ENCODE results near the gene OXSM.

- TF ChIP-seq, protein P1, sequence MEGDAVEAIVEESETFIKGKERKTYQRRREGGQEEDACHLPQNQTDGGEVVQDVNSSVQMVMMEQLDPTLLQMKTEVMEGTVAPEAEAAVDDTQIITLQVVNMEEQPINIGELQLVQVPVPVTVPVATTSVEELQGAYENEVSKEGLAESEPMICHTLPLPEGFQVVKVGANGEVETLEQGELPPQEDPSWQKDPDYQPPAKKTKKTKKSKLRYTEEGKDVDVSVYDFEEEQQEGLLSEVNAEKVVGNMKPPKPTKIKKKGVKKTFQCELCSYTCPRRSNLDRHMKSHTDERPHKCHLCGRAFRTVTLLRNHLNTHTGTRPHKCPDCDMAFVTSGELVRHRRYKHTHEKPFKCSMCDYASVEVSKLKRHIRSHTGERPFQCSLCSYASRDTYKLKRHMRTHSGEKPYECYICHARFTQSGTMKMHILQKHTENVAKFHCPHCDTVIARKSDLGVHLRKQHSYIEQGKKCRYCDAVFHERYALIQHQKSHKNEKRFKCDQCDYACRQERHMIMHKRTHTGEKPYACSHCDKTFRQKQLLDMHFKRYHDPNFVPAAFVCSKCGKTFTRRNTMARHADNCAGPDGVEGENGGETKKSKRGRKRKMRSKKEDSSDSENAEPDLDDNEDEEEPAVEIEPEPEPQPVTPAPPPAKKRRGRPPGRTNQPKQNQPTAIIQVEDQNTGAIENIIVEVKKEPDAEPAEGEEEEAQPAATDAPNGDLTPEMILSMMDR (IDR thresholded peaks at IDR 0.05), result no peak
- no peak for TF ChIP-seq POLR2A (IDR thresholded peaks at IDR 0.05)
Measured at GRCh38 chr3:25820366-25820765, 30.5 kb downstream of the OXSM start.

All from lower leg skin (tissue), 3 donors.